GM10847 (cell line): ENCODE data around the gene NUP93.

Experiments
- POLR2A ChIP-seq: IDR thresholded peaks from 2 replicates; pipeline ENCODE4 v1.6.1; 2011; ENCODE audit not compliant: insufficient read length; ENCODE audit errors: extremely low read depth

The NUP93 gene

GRCh38 chr16:56814537-56815432 is 84.9 kb downstream of the NUP93 start:
- TF ChIP-seq POLR2A = no peak

- TF ChIP-seq POLR2A = no peak
These were observed 85.8 kb downstream of the NUP93 start for GRCh38 chr16:56815721-56816120.

GRCh38 chr16:56817056-56817455 is 87.1 kb downstream of the NUP93 start:
- no peak for TF ChIP-seq POLR2A

GRCh38 chr16:56817938-56818337 is 88.0 kb downstream of the NUP93 start:
- no peak for TF ChIP-seq POLR2A

GRCh38 chr16:56823081-56823733 is 93.3 kb downstream of the NUP93 start:
- no peak for TF ChIP-seq POLR2A

GRCh38 chr16:56824331-56824730 is 94.4 kb downstream of the NUP93 start:
- TF ChIP-seq POLR2A = no peak

GRCh38 chr16:56824804-56825203 is 94.9 kb downstream of the NUP93 start:
- TF ChIP-seq POLR2A = no peak

- no peak for TF ChIP-seq POLR2A
These were observed 95.9 kb downstream of the NUP93 start for GRCh38 chr16:56825826-56826225.

- no peak for TF ChIP-seq POLR2A
These were observed 98.7 kb downstream of the NUP93 start for GRCh38 chr16:56828647-56829046.

GRCh38 chr16:56830669-56831068 is 100.7 kb downstream of the NUP93 start:
- no peak for TF ChIP-seq POLR2A

- no peak for TF ChIP-seq POLR2A
These were observed 102.8 kb downstream of the NUP93 start for GRCh38 chr16:56832768-56833167.

- no peak for TF ChIP-seq POLR2A
These were observed 103.5 kb downstream of the NUP93 start for GRCh38 chr16:56833243-56833970.

GRCh38 chr16:56835320-56835719 is 105.4 kb downstream of the NUP93 start:
- no peak for TF ChIP-seq POLR2A

- TF ChIP-seq POLR2A = no peak
These were observed 106.7 kb downstream of the NUP93 start for GRCh38 chr16:56836410-56837230.
